HL-60/S4 treated with phorbol 12-myristate 13-acetate at 8.2 ng/mL for 4 days and 3 days (cell line): ENCODE measurements around the gene CARD11.

Experiments
- in situ Hi-C: fragments of 300-500 bp; cut with MboI; formaldehyde crosslinking; loops from 2 replicates; pipeline ENCODE4 v1.15.0; 2022; ENCODE audit warnings: low sequenced_read_pairs

CARD11 gene

DNA sequence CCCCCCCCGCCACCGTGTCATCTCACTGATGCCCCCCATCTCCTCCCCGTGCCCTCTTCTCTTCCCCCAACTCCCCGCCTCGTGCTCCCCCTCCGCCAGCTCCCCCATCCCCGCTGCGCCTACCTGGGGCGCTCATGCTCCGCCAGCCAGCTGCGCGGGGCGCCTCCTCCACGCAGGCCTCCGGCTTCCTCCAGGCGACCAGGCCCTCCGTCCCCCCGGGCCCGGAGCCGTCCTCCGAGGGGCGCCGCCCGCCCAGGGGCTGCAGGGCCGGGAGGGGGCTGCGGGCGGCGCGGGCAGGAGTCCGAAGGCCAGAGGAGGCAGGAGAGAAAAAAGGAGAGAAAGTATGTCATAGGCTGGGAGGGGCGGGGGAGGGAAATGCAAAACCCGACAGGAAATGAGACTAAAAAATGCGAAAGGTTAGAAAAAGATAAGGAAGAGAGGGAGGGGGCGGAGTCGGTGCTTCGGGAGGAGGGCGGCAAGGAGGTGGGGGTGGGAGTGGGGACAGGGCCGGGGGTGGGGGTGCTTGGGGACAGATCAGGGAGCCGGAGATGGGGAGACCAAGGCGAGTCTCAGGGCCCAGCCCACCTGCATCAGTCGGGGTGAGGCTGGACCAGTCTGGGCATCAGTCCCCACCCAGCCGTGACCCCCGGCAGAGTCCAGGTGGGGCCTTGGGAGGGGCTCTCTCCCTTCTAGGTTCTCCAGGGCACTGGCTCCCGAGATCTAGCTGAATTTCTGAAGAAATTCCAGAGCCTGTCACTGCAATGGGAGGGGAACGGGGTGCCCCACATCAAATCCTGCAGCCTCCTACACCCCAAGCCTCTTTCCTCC lies at the start of gene CARD11:
Gene CARD11, minus strand, starts transcription at position 324 of the 828 bp plus-strand sequence. CDS start 85,361 bp downstream, outside the sequence.
- in situ Hi-C loops = no loop called here

DNA sequence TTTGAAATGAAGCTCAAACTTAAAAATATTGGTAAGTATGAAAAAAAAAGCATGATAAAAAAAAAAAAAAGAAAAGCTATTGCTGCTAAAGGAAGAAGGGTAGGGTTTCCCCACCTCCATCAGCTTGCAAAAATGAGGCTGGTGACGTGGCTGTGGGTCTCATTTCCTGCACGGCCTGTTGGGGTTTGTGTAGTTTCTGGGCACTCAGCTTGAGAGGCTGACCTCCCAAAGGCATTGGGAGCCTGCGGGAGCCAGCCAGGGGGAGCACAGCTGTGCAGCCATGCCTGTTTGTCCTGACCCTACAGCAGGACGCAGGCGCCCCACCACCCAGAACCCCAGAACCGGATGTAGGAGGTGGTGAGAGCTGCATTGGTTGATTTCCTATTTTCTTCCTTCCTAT lies 48.8 kb upstream of the CARD11 start:
- in situ Hi-C loops = no loop called here

DNA sequence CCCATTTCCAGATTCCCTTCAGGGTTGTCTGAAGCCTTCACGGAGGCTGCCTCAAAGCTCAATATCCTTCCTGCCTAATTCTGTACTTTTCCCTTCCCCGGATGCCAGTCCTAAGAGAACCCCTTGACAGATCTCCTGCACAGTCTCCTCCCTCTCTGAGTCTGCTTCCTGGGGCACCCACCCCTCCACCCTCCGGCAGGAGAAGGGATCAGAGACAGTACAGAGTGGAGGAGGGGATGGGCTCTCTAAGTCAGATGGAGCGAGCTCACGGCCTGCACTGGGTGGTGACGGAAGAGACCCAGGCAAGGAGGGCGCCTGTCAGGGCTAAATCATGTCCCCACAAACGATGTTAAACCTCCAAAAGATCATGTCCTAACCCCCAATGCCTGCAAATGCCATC lies 48.0 kb upstream of the CARD11 start:
- in situ Hi-C loops = no loop called here

DNA sequence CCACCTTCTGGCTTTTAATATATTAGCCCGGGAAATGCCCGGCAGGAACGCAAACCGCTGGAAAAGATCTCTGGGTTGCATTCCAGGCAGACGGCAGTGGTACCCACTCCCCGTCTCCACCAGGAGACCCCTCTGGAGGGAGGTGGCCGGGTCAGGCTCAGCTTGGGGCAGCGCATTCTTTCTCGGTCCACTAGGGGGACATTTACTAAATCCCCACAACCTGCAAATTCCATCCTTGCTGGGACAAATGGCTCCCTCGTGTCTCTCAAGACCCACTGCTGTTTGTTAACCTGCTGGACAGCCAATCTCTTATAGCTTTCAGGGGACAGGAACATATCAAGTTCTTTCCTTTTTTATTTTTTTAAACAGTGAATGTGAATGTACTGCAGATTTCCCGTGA lies 45.8 kb upstream of the CARD11 start:
- in situ Hi-C loops = no loop called here

DNA sequence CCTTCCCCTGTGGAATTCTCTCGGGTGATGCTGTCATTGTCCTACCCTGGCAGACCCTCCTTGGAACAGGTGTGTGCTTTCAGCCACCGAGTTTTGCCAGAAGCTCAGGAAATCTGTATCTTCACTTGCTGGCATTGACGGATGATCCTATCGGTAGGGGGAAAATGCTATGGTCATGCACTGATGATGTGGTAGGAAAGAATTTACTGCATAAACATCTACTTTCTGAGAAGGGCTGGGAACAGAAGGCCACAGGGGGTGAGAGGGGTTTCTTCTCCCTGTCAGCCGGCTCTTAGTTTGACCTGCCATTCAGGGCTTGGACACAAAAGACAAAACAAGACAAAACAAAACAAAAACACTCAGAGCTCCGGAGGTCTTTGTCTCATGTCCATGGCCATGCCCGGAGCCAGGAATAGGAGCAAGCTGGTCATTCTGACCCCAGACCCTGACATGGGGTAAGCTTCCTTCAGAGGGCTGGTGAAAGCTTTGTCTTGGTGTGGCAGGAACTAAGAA lies 43.6 kb upstream of the CARD11 start:
- in situ Hi-C loops = no loop called here

DNA sequence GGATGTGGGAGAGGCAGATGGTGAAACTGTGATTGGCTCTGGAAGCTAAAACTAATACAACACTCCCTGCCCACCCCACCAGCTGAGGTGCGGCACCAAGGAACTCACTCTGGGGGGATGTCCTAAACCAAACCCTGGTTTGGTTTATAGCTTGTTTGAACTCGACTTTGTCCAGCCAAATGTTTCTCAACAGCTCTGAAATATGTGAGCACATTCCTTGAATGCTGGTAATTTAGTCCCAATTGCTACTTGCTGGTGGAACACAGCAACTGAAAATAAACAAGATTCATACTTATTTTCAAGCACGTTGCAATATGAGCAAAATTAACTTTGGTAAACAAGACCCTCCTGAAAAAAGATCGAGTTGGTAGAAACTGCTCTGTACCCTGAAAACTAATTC lies 39.7 kb upstream of the CARD11 start:
- in situ Hi-C loops = no loop called here

DNA sequence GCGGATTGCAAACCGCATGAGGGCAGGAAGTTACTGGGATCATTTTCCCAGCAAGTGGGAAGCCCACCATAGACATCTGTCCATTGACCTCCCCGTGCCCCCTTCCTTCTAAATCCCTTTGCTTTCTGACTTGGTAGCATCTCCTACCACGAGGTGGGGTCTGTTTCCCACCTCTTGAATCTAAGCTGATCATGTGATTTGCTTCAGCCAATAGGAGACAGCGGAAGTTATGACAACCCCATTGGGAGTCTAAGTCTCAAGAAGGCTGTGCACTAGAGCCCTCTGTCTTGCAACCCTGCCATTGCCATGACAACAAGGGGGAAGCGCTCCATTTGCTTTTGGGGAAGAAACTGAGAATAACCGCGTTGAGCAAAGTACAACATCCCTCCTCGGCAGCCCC lies 39.2 kb upstream of the CARD11 start:
- in situ Hi-C loops = no loop called here

DNA sequence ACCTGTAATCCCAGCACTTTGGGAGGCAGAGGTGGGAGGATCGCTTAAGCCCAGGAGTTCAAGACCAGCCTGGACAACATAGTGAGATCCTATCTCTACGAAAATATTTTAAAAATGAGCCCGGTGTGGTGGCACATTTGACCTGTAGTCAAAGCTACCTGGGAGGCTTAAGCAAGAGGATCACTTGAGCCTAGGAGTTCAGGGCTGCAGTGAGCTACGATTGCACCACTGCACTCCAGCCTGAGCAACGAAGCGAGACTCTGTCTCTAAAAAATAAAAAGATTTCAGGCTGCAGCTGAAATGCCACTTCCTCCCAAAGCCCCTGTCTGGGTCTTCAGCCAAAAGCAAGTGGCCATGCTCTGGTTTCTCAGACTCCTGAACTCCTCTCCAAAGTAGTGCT lies 38.7 kb upstream of the CARD11 start:
- in situ Hi-C loops = no loop called here

DNA sequence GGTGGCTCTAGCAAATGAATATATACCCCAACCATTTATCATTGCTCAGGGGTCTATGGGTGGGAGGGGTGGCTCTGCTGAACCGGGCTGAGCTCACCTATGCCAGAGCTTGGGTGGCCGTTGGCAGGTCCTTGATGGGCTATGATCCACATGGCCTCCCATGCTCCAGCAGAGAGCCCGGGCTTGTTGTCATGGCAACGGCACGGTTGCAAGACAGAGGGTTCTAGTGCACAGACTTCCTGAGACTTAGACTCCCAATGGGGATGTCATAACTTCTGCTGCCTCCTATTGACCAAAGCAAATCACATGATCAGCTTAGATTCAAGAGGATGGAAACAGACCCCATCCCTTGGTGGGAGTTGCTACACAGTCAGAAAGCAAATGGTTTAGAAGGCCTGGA lies 36.4 kb upstream of the CARD11 start:
- in situ Hi-C loops = no loop called here

DNA sequence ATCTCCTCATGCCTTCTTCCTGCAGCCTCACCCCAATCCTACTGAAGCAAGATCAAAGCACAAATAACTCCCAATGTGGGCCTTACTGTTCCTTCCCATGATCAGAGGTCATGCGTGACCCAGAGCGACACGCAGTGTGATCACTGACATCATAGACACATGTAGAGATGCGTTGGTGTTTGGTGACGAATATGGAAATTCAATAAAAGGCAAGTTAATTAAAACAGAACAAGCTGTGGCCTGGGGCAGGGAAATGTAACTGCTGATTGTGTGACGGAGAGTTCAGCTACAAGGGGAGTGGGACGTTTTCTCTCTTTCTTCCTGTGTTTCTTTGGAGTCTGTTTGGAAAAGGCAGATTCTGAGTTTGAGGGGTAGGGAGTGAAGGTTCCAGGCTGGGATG lies 34.8 kb upstream of the CARD11 start:
- in situ Hi-C loops = no loop called here

DNA sequence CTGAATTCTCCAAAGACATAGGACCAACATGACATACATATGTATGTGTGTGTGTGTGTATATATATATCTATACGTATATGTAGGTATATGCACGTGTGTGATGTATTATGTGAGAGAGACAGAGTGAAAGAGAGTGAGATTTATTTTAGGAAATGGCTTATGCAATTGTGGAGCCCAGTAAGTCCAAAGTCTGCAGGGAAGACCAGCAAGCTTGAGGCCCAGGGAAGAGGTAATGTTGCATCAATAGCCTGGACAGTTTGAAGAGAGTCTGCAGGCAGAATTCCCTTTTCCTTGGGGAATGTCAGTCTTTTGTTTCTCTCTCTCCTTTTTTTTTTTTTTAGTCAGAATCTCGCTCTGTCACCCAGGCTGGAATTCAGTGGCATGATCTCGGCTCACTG lies 33.0 kb upstream of the CARD11 start:
- in situ Hi-C loops = no loop called here

DNA sequence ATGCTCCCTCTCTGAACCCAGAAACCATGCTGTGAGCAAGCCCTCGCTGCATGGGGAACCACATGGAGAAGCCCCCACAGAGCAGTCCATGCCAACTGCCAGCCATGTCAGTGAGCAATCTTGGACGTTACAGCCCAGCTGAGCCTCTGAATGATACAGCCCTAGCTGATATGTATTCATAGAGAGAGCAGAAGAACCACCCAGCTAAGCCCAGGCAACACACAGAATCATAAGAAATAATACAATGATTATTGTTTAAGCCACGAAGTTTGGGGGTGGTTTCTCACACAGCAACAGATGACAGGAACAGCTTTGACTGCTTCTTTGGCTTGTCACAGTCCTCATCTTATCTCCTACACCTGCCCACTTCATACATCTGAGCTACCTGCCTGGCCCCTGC lies 32.5 kb upstream of the CARD11 start:
- in situ Hi-C loops = no loop called here

DNA sequence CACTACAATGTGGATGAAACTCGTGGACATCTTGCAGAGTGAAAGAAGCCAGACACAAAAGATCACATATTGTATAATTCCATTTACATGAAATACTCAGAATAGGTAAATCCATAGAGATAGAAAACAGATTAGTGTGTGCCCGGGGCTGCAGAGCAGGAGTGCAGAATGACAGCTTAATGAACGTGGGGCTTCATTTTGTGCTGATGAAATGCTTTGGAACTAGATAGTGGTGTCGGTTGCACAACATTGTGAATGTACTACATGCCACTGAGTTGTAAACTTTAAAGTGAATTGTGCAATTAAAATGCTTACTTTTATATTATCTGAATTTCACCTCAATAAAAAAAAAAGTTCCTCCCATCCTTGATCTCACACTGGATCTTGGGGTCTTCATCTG lies 31.8 kb upstream of the CARD11 start:
- in situ Hi-C loops = no loop called here

DNA sequence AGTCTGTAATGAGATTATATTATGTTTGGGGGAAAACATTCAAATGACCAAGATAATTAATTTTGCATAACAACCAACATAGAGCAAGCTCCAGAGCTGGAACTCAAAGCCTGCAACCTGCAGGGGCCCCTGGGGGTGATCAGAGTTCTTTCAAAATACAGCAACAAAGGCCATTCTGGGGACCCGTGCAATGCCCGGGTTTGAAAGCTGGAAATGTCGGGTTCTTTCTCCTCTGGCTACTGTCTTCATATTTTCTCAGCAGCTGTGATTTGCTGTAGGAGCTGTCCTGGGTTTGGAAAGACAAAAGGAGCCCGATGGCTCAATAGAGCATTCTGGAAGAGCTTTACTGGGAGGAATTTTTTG lies 30.8 kb upstream of the CARD11 start:
- in situ Hi-C loops = no loop called here

DNA sequence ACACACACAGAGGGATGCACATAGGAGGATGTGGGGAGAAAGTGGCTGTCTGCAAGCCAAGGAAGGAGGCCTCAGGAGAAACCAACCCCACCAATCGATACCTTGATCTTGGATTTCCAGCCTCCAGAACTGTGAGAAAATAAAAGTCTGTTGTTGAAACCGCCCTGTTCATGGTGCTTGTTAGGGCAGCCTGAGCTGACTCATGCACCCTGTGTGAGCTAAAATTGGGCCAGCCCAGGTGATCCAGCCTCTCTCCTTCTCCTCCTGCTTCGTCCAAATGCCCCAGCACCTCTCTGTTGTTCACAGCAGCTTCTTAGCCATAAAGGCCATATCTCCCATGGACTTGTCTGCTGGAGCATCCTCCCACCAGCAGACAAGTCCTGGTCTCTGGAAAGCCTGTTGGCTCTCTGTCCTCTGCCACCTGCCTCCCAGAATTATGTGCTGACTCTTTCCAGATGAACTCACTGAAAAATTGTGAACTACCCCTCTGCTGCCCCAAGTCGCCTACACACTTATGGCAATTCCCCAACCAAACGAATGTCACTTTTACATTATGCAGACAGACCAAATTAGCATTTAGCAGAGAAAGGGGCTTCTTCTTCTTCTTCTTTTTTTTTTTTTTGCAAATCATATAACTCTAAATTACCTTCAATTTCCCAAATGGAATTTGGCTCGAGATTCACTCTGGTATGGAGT lies 30.2 kb upstream of the CARD11 start:
- in situ Hi-C loops = no loop called here

DNA sequence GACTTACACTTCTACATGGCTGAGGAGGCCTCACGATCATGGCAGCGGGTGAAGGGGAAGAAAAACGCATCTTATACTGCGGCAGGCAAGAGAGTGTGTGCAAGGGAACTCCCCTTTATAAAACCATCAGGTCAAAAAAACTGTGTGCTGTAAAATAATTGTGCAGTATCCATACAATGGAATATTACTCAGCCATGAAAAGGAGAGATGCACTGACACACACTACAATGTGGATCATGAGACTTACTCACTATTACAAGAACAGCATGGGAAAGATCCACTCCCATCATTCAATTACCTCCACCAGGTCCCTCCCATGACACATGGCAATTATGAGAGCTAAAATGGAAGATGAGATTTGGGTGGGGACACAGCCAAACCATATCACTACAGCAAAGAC lies 27.2 kb upstream of the CARD11 start:
- in situ Hi-C loops = no loop called here

DNA sequence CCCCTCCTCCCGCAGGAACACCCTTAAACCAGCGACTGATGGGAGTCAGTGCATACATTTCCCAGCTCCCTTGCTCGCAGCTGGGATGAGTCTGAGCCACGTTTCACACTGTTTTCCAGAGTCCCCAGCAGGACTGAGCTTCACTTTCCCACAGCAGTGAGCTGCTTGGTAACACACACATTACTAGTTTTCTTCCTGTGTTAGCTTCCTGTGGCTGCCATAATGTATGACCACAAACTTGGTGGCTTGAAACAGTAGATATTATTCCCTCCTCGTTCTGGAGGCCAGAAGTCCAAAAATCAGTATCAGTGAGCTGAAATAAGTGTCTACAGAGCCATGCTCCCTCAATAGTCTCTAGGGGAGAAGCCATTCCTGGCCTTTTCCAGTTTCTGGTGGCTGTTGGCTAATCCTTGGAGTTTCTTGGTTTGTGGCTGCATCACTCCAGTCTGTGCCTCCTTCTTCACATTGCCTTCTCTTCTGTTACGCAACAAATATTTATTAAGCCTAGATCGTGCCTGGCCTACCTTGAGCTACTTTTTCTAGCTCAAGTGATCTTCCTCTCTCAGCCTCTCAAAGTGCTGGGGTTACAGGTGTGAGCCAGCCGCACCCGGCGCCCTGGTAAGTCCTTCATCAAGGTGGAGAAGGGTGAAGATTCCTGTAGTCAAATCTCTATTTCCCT lies 26.2 kb upstream of the CARD11 start:
- in situ Hi-C loops = no loop called here

DNA sequence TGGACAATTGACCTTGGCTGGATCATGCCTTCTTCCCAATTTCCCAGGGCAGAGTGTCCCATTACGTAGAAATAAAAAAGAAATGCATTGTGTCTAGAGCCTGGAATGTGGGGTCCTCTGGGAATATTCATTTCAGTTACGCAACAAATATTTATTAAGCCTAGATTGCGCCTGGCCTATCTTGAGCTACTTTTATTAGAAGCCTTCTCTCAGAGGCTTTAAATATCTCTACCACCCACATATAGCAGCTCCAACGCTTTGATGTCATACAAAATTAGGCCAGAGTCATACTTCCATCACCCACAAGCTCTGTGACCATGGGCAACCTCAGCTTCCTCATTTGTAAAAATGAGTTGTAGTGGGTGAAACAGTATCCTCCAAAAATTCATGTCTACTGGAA lies 24.9 kb upstream of the CARD11 start:
- in situ Hi-C loops = no loop called here

DNA sequence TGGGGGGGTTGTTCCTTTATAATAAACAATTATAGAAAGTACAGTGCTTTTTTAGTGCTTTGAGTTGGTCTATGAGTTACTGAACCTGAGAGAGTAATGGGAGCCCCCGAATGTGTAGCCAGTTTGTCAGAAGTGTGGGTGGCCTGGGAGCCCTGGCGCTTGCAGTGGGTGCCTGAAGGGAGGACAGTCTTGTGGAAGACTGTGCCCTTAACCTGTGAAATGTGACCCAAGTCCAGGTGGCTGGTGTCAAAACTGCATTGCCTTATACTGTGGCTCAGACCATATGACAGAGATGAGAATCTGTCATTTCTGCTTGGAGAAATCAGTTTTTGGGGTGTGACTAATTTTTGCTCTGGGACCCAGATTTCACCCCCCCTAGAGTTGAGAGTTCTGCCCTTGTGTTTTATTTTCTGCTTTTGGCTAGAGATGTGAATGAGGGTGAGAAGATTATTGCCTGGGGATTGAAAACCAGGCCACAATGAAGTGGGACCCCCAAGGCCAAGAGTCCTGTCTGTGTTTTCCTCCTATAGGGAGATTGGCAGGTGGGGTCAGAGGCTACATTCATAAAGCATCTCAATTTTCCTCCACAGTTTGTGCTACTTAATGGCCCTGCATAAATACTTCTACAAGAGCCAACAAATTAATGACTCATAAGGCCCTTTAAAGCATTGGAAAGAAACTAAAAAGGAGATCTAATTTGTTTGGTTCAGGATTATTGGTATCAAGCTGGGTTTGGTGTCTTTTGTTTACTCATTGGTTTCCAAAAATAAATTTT lies 24.1 kb upstream of the CARD11 start:
- in situ Hi-C loops = no loop called here

DNA sequence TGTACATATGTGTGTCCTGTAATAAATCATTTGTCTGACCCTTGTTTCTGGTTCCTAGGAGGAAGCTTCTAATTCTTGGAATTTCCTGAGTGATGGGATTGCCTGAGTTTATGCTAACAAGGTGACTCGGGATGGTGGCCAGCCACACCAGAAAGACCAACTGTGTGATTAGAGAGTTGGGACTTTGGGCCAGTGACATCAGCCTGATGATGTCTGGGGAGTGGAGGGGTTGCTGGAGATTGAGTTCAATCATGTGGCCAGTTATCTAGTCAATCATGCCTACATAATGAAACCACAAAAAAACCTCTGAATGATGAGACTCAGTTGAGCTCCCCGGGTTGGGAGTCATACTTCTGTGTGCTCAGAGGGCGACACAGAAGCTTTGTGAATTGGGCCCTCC lies 23.5 kb upstream of the CARD11 start:
- in situ Hi-C loops = no loop called here

DNA sequence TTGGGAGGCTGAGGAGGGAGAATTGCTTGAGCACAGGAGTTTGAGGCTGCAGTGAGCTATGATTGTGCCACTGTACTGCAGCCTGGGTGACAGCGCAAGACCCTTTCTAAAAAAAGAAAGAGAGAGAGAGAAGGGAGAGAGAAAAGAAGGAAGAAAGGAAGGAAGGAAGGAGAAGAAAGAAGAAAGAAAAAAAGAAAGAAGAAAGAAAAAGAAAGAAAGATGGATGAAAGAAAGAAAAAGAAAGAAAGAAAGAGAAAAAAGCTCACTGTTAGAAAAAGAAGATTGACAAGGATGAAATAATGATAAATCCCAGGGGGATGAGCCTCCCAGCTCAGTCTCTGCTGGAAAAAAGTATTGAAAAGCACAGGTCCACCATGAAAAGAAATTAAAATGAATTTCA lies 22.8 kb upstream of the CARD11 start:
- in situ Hi-C loops = no loop called here
